Measurements from ENCODE around the gene PTPRU.

PTPRU gene

GRCh38 chr1:29338908-29339575 lies 102.7 kb downstream of the PTPRU start:
- no peak for TF ChIP-seq POLR2AphosphoS5 (IDR thresholded peaks at IDR 0.05; ENCODE audit: low read depth, low read length)
- no peak for TF ChIP-seq FOXP2 (optimal IDR thresholded peaks at IDR 0.05; ENCODE audit: borderline replicate concordance, extremely low read depth, extremely low read length, insufficient read depth)
- no peak for TF ChIP-seq SIN3A (IDR thresholded peaks at IDR 0.05; ENCODE audit: borderline replicate concordance, insufficient read depth, low read length)
- TF ChIP-seq, protein P1, sequence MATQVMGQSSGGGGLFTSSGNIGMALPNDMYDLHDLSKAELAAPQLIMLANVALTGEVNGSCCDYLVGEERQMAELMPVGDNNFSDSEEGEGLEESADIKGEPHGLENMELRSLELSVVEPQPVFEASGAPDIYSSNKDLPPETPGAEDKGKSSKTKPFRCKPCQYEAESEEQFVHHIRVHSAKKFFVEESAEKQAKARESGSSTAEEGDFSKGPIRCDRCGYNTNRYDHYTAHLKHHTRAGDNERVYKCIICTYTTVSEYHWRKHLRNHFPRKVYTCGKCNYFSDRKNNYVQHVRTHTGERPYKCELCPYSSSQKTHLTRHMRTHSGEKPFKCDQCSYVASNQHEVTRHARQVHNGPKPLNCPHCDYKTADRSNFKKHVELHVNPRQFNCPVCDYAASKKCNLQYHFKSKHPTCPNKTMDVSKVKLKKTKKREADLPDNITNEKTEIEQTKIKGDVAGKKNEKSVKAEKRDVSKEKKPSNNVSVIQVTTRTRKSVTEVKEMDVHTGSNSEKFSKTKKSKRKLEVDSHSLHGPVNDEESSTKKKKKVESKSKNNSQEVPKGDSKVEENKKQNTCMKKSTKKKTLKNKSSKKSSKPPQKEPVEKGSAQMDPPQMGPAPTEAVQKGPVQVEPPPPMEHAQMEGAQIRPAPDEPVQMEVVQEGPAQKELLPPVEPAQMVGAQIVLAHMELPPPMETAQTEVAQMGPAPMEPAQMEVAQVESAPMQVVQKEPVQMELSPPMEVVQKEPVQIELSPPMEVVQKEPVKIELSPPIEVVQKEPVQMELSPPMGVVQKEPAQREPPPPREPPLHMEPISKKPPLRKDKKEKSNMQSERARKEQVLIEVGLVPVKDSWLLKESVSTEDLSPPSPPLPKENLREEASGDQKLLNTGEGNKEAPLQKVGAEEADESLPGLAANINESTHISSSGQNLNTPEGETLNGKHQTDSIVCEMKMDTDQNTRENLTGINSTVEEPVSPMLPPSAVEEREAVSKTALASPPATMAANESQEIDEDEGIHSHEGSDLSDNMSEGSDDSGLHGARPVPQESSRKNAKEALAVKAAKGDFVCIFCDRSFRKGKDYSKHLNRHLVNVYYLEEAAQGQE (IDR thresholded peaks at IDR 0.05; ENCODE audit: insufficient read depth in 1 of 2, low read depth in 2 of 2, low read length in 2 of 2), result no peak
- no peak for TF ChIP-seq TAF1 (IDR thresholded peaks at IDR 0.05; ENCODE audit: borderline replicate concordance, insufficient read depth, low read length)

DNA sequence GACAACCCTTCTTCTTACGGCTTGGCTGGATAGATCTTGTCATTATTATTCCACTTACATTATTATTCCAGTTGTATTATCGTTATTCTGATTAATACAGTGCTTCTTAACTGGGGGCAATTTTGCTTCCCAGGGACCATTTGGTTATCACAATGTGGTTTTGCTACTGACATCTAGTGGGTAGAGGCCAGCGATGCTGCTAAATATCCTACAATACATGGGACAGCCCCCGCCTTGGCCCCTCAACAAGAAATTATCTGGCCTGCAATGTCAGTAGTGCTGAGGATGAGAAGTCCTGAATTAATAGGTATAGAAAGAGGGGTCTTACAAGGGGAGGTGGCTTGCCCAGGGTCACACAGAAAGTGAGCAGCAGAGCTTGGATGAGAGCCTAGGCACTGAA lies 105.6 kb downstream of the PTPRU start:
- TF ChIP-seq, protein P1 (IDR thresholded peaks at IDR 0.05; ENCODE audit: insufficient read depth in 1 of 2, low read depth in 2 of 2, low read length in 2 of 2), result no peak
- TF ChIP-seq POLR2AphosphoS5 (IDR thresholded peaks at IDR 0.05; ENCODE audit: low read depth, low read length) (no peak), FOXP2 (optimal IDR thresholded peaks at IDR 0.05; ENCODE audit: borderline replicate concordance, extremely low read depth, extremely low read length, insufficient read depth) (no peak), SIN3A (IDR thresholded peaks at IDR 0.05; ENCODE audit: borderline replicate concordance, insufficient read depth, low read length) (no peak), TAF1 (IDR thresholded peaks at IDR 0.05; ENCODE audit: borderline replicate concordance, insufficient read depth, low read length) (no peak)

DNA sequence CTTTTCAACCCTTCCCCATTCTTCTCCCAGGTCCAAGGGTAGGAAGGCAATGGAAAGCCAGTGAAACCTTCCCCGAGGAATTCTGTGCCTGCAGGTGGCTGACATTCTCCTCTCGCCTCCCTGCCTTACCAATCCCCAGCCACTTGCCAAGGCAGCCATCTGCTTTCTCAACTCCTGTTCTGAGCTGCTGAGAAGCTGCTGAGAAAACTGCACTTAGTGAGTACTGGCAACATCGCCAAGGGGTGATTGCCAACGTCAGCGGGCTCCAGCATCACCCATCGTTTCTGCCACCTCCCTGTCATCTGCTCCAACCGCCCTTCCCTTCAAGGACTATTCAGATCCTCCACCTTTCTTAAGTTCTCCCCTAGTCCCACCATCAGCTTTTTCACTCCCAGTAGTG lies 106.0 kb downstream of the PTPRU start:
- TF ChIP-seq, protein P1 (IDR thresholded peaks at IDR 0.05; ENCODE audit: insufficient read depth in 1 of 2, low read depth in 2 of 2, low read length in 2 of 2), result no peak
- no peak for TF ChIP-seq FOXP2 (optimal IDR thresholded peaks at IDR 0.05; ENCODE audit: borderline replicate concordance, extremely low read depth, extremely low read length, insufficient read depth)
- no peak for TF ChIP-seq POLR2AphosphoS5 (IDR thresholded peaks at IDR 0.05; ENCODE audit: low read depth, low read length)
- no peak for TF ChIP-seq TAF1 (IDR thresholded peaks at IDR 0.05; ENCODE audit: borderline replicate concordance, insufficient read depth, low read length)
- no peak for TF ChIP-seq SIN3A (IDR thresholded peaks at IDR 0.05; ENCODE audit: borderline replicate concordance, insufficient read depth, low read length)

GRCh38 chr1:29342983-29343382 lies 106.7 kb downstream of the PTPRU start:
- TF ChIP-seq, protein P1 (IDR thresholded peaks at IDR 0.05; ENCODE audit: insufficient read depth in 1 of 2, low read depth in 2 of 2, low read length in 2 of 2), result no peak

GRCh38 chr1:29343476-29343875 lies 107.2 kb downstream of the PTPRU start:
- no peak for TF ChIP-seq TAF1 (IDR thresholded peaks at IDR 0.05; ENCODE audit: borderline replicate concordance, insufficient read depth, low read length)
- TF ChIP-seq SIN3A (IDR thresholded peaks at IDR 0.05; ENCODE audit: borderline replicate concordance, insufficient read depth, low read length), result no peak
- no peak for TF ChIP-seq POLR2AphosphoS5 (IDR thresholded peaks at IDR 0.05; ENCODE audit: low read depth, low read length)
- TF ChIP-seq, protein P1 (IDR thresholded peaks at IDR 0.05; ENCODE audit: insufficient read depth in 1 of 2, low read depth in 2 of 2, low read length in 2 of 2), result no peak
- TF ChIP-seq FOXP2 (optimal IDR thresholded peaks at IDR 0.05; ENCODE audit: borderline replicate concordance, extremely low read depth, extremely low read length, insufficient read depth), result no peak
